ENCODE measurements around the gene PIP5KL1.

The PIP5KL1 gene

DNA sequence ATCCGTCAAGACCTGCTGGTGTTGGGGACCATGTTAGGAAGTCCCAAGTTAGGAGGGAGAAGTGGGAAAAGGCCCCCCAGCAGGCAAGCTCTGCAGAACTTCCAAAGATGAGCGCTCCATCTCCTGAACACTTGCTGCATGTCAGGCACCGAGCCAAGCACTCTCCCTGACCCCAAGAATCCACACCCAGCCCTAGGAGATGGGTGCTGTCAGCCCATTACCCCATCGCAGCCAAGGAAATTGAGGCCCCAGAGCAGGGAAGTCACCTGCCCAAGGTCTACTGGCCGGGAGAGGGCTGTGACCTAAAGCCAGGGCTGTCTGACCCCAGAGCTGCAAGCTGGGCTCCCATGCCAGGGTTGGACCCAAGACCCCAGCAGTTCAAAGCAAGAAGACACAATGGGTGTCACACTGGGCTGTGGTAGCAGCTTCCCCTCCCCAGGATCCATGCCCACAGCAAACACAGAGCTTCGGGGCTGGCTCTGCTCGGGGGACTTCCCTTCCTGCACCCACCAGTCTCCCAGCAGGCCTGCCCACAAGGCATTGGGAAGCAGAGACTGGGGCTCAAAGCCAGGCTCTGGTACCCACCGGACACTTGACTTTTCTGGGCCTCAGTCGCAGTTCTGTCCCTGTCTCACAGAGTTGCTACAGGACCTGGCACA is 36.7 kb upstream of the PIP5KL1 start:
- DNase-seq, result no peak

GRCh38 chr9:127966416-127967150 is 36.0 kb upstream of the PIP5KL1 start:
- no peak for DNase-seq

DNA sequence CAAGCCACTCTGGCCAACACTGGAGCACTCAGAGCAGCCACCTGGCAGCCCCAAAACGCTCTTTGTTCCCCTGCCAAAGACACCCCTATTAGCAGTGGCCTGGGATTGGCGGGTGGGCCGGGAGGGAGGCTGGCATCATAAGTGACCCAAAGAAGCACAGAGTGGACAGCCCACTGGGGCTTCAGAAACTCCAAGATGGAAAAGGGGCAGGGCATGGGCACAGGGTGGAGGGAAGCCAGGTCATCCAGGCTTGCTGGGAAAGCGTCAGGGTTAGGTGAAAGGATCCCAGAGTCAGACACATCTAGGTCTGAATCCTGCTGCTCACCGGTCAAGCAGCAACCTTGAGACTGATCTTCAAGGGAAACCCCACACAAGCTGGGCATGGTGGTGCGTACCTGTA is 35.4 kb upstream of the PIP5KL1 start:
- no peak for DNase-seq

DNA sequence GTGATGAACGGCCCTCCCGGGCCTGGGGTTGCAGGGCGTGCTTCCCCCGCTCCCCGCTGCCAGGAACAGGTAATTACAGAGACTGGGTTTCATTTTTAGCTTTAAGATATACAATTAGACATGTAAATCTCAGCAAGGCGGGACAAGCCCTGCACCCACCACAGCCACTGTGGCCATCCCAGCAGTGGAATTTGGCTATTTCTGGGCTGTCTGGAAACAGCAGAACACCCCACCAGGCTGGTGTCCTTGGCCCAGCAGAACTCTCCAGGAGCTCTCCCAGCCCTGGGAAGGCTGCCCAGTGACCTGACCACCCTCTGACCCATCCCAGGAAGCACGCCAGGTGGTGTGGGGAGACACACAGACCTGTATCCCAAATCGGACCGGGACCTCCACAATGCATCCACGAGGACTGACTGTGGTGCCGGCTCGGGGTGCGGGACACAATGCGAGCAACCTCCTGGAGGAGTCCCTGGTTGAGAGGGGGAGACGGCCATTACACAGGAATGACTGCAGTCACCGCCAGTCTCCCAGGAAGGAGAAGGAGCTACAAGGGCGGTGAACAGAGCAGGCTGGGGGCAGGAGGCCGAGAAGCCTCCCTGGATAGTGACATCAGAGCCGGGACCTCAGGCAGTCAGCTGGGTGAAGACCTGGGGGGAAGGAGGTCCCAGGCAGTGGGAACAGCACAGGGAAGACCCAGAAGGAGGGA is 32.9 kb upstream of the PIP5KL1 start:
- DNase-seq, result no peak

GRCh38 chr9:127963041-127963358 is 32.4 kb upstream of the PIP5KL1 start:
- DNase-seq, result no peak

- DNase-seq, result no peak
Measured at GRCh38 chr9:127962278-127962677, 31.7 kb upstream of the PIP5KL1 start.

- DNase-seq, result no peak
Measured at GRCh38 chr9:127961613-127962155, 31.1 kb upstream of the PIP5KL1 start.

GRCh38 chr9:127961155-127961490 is 30.5 kb upstream of the PIP5KL1 start:
- DNase-seq, result no peak

GRCh38 chr9:127960410-127961154 is 30.0 kb upstream of the PIP5KL1 start:
- no peak for DNase-seq

- DNase-seq, result no peak
Measured at GRCh38 chr9:127959841-127960409, 29.3 kb upstream of the PIP5KL1 start.

DNA sequence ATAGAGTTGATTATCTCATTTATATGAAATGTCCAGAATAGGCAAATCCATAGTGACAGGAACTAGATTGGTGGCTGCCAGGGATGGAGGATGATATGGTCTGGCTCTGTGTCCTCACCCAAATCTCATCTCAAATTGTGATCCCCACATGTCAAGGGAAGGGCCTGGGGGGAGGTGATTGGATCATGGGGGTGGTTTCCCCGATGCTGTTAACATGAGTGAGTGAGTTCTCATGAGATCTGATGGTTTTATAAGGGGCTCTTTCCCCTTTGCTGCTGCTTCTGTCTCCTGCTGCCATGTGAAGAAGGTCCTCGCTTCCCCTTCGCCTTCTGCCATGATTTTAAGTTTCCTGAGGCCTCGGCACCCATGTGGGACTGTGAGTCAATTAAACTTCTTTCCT is 28.8 kb upstream of the PIP5KL1 start:
- no peak for DNase-seq

DNA sequence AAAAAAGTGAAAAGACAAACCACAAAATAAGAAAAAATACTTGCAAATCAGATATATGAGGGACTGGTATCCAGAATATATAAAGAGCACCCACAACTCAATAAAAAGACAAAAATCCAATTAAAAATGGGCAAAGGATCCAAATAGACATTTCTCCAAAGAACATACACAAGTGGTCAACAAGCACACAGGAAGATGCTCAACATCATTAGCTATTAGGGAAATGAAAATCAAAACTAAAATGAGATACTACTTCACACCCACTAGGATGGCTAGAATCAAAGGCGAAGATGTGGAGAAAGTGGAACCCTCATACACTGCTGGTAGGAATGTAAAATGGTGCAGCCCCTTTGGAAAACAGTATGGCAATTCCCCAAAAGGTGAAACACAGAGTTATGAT is 28.2 kb upstream of the PIP5KL1 start:
- no peak for DNase-seq

DNA sequence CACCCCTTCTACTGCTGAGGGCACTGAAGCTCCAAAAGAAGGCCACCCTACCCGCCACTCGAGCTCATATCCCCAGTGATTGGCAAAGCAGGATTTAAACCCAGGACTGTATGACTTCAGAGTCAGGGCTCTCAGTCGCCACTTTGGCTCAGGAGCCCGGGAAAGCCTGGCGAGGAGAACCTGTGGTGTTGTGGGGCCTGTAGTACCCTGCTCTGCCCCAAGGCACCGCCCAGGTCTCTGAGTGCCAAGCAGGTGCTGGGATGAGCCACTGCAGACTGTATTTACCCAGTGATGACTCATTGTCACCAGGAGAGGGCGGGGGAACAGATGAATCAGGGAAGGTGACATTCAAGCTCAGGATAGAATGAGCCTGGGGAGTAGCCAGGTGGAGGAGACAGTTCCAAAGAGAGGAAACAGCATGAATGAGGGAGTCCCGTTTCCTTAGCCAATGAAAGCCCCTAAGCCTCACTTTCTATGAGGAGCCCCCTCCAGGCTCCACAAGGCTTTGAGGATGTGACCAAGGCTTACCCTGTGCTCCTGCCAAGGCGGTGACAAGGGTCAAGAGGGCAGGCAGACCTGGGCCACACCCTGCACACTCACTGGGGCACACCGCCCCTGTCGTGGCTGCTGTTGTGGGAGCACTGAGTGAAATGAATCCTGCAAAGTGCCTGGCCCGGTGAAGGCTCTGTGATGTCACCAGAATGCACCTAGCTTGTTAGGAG is 24.9 kb upstream of the PIP5KL1 start:
- peak; percentile 16 for DNase-seq

GRCh38 chr9:127954831-127955293 is 24.3 kb upstream of the PIP5KL1 start:
- no peak for DNase-seq

DNA sequence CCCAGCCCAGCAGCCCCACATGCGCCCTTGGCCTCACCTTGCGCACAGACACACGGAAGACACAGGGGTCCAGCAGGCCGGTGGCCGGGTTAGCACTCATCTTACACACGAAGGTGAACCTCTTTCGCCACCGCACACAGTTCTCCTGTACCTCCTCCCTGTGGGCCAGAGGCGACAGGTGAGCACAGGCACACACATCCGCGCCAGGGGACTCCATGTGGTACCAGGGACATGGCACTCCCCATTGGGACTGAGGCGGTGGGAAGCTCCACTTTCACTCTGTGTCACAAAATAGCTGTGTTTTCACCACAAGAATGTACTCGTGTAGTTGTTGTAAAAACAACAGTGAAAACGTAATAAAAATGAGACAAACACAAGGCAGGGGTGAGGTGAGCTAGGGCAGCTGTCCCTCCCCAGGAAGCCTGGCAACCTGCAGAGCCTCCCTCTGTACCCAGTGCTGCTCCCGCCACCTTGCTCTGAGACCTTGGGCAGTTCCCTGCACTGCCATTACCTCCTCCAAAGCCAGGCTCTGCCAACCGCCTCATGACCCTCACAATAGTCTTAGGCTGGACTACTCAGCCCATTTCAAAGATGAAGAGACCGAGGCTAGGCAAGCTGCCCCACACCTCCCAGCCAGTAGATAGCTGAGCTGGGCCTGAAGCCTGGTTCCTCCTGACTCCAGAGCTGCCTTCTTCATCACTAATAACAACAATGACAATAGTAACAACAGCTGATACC is 23.4 kb upstream of the PIP5KL1 start:
- DNase-seq, result no peak

DNA sequence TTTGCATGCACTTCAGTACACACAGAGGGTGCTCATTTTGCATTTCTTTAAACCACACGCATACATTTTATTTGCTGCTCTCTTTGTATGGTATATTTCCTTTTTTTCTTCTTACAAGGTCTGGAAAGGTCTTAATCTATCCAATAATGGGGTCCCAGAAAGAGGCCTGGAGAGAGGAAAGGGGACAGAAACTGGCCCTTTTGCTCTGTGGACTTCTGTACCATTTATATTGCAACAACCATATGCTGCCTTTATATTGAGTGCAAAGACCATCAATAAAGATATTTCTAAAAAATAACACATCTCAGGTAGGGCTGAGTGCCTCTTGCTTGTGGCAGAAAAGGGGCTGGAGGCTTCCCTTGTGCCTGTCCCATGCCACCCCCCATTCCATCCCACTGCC is 22.6 kb upstream of the PIP5KL1 start:
- no peak for DNase-seq

DNA sequence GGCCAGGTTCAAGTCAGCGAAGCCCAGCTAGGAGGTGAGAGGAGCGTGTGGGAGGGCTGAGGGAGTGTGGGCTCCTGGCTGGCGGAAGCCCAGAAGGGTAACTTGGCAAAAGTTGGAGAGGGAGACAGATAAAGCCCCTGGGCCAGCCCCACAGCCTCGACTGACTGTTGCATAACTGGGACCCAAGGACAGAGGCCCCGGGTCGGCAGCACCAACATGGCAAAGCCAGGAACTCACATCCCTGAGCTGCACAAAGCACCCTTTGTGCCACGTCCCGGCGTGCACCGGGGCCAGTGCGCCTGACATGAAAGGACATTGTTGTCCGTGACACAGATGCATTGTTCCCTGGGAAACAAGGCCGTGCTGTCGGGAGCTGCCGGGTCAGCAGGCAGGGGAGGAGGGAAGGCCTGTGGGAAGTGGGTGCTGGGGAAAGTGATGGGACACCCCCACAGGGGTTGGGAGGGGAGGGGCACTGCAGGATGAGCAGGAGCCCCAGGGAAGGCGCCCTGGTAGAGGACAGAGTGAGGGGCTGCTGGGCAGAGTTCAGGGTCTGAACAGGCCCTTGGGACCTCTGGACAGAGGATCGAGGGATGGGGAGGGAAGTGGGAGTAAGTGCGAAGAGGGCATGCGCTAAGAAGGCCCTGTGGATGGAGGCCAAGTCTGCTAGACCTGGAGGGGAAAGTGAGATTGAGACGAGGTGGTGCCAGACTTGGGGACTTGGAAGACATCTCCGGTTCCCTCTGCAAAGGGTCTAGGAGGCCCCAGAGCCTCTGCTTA is 20.1 kb upstream of the PIP5KL1 start:
- peak; percentile 56 for DNase-seq

GRCh38 chr9:127949827-127950512 is 19.4 kb upstream of the PIP5KL1 start:
- DNase-seq, result no peak

GRCh38 chr9:127947841-127948710 is 17.5 kb upstream of the PIP5KL1 start:
- DNase-seq, result no peak

Measured in NCI-H1048 (cell line).